HG02840 (cell line): ENCODE measurements around the gene CASTOR1.
"Not testable (repeated sequence)": the region's sequence is repeated elsewhere in the genome, so short reads cannot be mapped to it uniquely, and the experiment has no call there.

Source experiments
- ATAC-seq: cut with Tn5 transposase; IDR thresholded peaks from one replicate; pipeline ENCODE4 v1.9.1; 2021; ENCODE audit warnings: mild to moderate bottlenecking, moderate library complexity, moderate number of reproducible peaks; ENCODE audit not compliant: unreplicated experiment, low FRiP score

The CASTOR1 gene

GRCh38 chr22:30289141-30289979 is at the start of gene CASTOR1:
TSS of gene CASTOR1 (minus strand) at chr22:30289505. CDS start at chr22:30289497, 8 bp downstream.
- ATAC-seq: peak; percentile 71

- ATAC-seq: no peak
Measured at GRCh38 chr22:30338802-30339201, 49.5 kb upstream of the CASTOR1 start.

GRCh38 chr22:30338341-30338740 is 49.0 kb upstream of the CASTOR1 start:
- ATAC-seq: not testable (repeated sequence)

- ATAC-seq: no peak
Measured at GRCh38 chr22:30337461-30337778, 48.1 kb upstream of the CASTOR1 start.

DNA sequence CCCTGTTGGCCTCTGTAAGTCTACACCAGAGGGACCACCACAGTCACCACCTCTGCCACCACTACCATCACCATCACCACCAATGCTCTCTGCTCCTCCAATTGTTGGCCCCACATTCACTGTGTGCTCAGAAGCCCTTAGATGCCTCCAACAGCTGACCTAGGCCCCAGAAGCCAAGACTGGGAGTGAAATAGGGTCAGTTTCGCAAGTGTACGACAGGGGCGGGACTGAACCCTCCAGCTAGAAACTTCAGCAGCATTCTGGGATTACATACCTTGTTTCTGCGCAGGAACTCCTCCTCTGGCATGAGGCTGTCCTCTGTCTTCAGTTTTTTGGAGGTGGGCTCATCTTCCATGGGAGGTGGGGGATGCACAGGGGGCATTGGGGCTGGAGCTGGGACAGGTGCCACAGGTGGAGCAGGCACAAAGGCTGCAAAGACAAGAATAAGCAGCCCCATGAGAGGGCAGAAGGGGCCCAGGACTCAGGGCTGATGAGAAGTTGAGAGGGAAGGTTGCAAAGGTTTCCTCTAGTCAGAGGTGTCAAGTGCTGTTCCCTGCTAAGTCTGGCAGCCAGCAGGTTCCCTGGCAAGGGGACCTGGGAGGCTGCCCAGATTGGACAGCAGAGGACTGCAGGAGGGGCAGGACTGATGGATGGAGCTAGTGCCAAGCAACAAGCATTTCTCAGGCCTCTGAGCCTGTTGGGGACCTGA is 47.6 kb upstream of the CASTOR1 start:
- ATAC-seq: no peak

GRCh38 chr22:30335236-30335635 is 45.9 kb upstream of the CASTOR1 start:
- no peak for ATAC-seq

DNA sequence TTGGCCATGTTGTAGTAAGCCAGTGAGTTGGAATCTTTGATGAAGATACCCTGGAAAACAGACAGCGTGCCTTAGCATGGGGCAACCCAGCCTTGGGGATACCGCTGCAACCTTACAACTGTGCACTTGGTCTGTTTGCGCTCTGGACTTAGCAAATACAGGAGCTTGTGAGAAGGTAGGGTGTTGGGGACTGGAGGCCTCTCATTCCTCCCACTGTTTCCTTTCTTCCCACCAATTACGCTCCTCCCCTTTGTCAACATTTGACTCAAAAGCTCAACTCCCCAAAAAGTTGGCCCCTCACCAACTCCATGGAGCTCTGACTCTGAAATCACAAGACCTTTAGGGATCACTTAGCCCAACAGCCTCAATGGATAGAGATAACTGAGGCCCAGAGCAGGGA is 45.3 kb upstream of the CASTOR1 start:
- no peak for ATAC-seq

DNA sequence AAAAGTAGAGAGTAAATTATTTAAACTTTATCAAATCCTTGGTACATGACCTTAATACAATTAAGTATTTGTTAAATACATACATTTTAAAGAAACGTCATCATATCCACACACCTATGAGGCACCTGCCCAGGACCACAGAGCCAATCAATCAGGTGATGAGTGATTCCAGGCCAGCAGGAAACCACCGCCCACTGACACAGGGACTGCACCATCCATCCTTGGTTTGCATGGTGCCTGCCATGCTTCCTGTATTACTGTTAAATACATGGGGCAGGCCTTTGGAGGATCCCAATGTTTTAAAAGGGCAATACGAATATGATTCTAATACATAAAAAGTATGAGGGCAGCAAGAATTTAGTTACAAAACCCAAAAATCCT is 44.4 kb upstream of the CASTOR1 start:
- no peak for ATAC-seq

- no peak for ATAC-seq
Measured at GRCh38 chr22:30332994-30333706, 43.8 kb upstream of the CASTOR1 start.

DNA sequence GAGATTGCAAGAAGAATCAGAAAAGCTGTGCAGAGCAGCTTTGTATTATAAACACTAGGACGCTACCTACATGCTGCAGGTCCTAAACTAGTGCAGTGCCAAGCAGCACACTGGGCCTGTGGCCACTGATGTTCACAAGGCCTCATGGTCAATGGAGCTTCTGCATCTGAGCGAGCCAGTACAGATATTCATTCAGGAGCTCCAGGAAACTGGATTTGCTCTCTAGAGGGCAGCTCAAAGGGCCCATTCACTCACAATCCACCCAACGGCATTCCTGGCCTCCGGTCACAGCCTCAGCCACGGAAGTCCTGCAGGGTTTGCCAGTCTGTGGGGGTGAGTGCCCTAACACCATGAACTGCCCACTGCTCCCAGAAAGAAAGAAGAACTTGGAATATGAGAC is 43.2 kb upstream of the CASTOR1 start:
- no peak for ATAC-seq

- ATAC-seq: no peak
Measured at GRCh38 chr22:30328466-30329049, 39.3 kb upstream of the CASTOR1 start.

GRCh38 chr22:30327864-30328345 is 38.6 kb upstream of the CASTOR1 start:
- no peak for ATAC-seq

GRCh38 chr22:30326706-30327362 is 37.5 kb upstream of the CASTOR1 start, which contains the start of gene TBC1D10A:
TSS of gene TBC1D10A (minus strand) at chr22:30326941. CDS start at chr22:30326881, 60 bp downstream.
- peak; percentile 84 for ATAC-seq

DNA sequence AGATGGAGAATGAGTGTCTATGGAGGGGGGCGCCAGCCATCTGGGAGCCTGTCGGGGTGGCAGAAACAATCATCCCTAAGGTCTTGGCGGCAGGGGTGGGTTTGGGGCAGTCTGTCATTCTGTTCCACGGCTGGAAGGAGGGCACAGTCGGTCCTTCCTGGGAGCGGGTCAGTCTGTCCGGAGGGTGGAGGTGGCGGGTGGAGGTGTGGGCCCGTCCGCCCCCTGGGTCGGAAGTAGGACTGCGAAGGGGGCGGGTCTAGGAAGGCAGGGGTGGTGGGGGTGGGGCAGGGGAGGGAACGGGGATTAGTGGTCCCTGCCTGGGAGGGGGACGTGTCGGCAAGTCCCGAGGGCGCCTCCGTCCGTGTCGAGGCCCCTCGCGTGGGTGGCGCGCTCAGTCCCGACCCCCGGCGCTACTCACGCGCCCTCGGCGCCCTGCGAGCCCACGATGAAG is 37.0 kb upstream of the CASTOR1 start:
- ATAC-seq: peak; percentile 9

- ATAC-seq: no peak
Measured at GRCh38 chr22:30325724-30326254, 36.5 kb upstream of the CASTOR1 start.

DNA sequence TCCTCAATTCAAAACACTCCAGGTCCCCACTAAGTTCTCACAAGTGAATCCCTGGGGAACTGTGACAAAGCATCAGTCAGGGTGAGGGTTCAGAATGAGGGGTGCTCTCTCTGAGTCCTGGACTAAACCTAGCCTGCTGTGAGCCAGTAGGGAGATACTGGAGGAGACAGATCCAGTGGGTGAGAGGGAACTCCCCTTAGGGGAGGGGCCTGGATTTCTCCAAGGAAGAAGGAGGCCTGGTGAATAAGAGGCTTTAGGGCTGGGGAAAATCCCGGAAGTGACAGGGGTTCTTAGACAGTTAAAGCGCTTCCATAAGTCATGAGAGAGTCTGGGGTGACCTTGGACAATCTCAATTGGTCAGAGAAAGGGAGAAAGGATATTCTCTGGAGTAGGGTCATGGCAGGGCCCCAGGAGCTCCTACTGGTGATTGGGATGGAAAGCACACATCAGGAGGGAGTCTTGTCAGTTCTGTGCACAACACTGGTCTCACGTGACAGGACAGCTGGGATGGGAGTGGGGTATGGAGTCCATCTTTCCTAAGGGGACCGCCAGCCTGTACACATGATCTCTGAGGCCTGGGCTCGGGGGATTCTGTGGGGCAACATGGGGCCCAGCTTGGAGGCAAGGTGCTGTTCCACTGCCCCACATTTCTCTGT is 35.9 kb upstream of the CASTOR1 start:
- ATAC-seq: no peak

- no peak for ATAC-seq
Measured at GRCh38 chr22:30324014-30324730, 34.9 kb upstream of the CASTOR1 start.

DNA sequence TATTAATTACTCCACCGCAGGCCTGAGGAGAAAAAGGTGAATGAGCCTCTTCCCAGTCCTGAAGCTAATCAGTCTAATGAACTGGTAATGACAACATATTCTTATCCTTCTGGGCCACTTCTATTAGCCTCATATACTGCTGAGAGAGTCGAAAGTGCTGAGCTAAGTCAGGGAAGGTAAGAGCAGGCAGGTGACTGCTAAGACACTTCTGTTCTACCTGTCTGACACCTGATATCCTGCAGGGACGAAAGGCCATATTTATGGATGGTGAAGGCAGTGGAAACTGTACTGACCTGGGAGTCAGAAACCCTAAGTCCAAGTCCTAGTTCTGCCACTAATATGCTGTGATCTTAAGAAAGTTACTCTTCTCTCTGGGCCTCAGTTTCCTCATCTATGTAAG is 33.9 kb upstream of the CASTOR1 start:
- no peak for ATAC-seq

DNA sequence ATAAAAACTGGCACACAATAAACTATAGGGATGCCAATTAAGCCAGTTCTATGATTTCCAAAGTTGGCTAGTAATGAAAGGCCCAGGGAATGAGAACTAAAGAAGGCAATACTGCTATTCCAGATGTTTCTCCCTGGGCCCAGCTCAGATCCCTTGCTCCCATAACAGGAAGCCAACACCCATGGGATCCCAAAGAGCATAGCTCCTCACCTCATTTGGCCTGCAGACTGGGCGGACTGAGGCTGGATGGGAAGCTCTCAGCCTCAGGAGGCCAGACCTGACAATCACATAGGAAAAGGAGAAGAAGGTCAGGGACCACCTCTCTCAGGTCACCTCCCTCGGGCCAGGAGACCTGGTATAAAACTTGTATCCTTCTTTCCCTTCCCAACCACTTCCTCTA is 32.2 kb upstream of the CASTOR1 start:
- no peak for ATAC-seq
